ENCODE data around the gene NPTX1.

Gene NPTX1

GRCh38 chr17:80481284-80482057 lies 5.1 kb upstream of the NPTX1 start:
- intact Hi-C loops (cut with DNase I), result no loop called here
- DNase-seq, result peak in 2 of 10 donors; percentile 35 to 63

GRCh38 chr17:80480248-80480647 lies 3.8 kb upstream of the NPTX1 start:
- intact Hi-C loops (cut with DNase I), result no loop called here
- DNase-seq, result no peak

- intact Hi-C loops (cut with DNase I), result no loop called here
- DNase-seq, result peak in 1 of 10 donors; percentile 45
These were observed 2.8 kb upstream of the NPTX1 start for GRCh38 chr17:80479246-80479566.

GRCh38 chr17:80478487-80479245 lies 2.3 kb upstream of the NPTX1 start:
- DNase-seq, result peak in 1 of 10 donors; percentile 29
- intact Hi-C loops (cut with DNase I), result no loop called here

GRCh38 chr17:80477647-80478478 lies 1.5 kb upstream of the NPTX1 start:
- DNase-seq, result peak in 9 of 10 donors; percentile 47 to 96 (median 67)
- intact Hi-C loops (cut with DNase I), result no loop called here

GRCh38 chr17:80476877-80477646 lies 655 bp upstream of the NPTX1 start:
- intact Hi-C loops (cut with DNase I), result no loop called here
- no peak for DNase-seq

- intact Hi-C loops (cut with DNase I), result no loop called here
- no peak for DNase-seq
These were observed 1.2 kb downstream of the NPTX1 start for GRCh38 chr17:80474961-80475909.

GRCh38 chr17:80474231-80474960 lies 2.0 kb downstream of the NPTX1 start:
- intact Hi-C loops (cut with DNase I), result no loop called here
- DNase-seq, result peak in 2 of 10 donors; percentile 78 to 90

GRCh38 chr17:80473701-80474100 lies 2.7 kb downstream of the NPTX1 start:
- peak in 1 of 10 donors; percentile 73 for DNase-seq
- intact Hi-C loops (cut with DNase I), result no loop called here

- DNase-seq, result peak in 1 of 10 donors; percentile 67
These were observed 3.4 kb downstream of the NPTX1 start for GRCh38 chr17:80472996-80473395.

GRCh38 chr17:80471922-80472321 lies 4.5 kb downstream of the NPTX1 start:
- peak in 1 of 10 donors; percentile 43 for DNase-seq
- intact Hi-C loops (cut with DNase I), result no loop called here

More at GRCh38 chr17:80472996-80473395, 3.4 kb downstream of the NPTX1 start:
- intact Hi-C loops (cut with DNase I), result no loop called here

GRCh38 chr17:80470603-80471002 lies 5.8 kb downstream of the NPTX1 start:
- intact Hi-C loops (cut with DNase I), result no loop called here
- DNase-seq, result no peak

GRCh38 chr17:80469667-80470066 lies 6.7 kb downstream of the NPTX1 start:
- DNase-seq, result no peak
- intact Hi-C loops (cut with DNase I), result no loop called here

GRCh38 chr17:80468781-80469493 lies 7.5 kb downstream of the NPTX1 start:
- intact Hi-C loops (cut with DNase I), result no loop called here
- DNase-seq, result peak in 4 of 10 donors; percentile 44 to 93 (median 76)

- intact Hi-C loops (cut with DNase I), result no loop called here
- DNase-seq, result no peak
These were observed 8.2 kb downstream of the NPTX1 start for GRCh38 chr17:80468242-80468641.

GRCh38 chr17:80466188-80466705 lies 10.2 kb downstream of the NPTX1 start:
- intact Hi-C loops (cut with DNase I), result no loop called here
- peak in 1 of 10 donors; percentile 64 for DNase-seq

- peak in 1 of 10 donors; percentile 73 for DNase-seq
- intact Hi-C loops (cut with DNase I), result no loop called here
These were observed 11.0 kb downstream of the NPTX1 start for GRCh38 chr17:80465327-80465974.

All from posterior cingulate gyrus (tissue), 11 donors.